ENCODE results near the gene IGF2BP3. TPM values are rescaled to one million over a fixed set of nuclear protein-coding genes. Genes with fewer than 3 reads are reported as not detected.

IGF2BP3 gene
- total and polyA plus RNA-seq, 7 experiments from 2014 or later: 0.13 to 1.8 (median 0.80) TPM; not detected in 1

DNA sequence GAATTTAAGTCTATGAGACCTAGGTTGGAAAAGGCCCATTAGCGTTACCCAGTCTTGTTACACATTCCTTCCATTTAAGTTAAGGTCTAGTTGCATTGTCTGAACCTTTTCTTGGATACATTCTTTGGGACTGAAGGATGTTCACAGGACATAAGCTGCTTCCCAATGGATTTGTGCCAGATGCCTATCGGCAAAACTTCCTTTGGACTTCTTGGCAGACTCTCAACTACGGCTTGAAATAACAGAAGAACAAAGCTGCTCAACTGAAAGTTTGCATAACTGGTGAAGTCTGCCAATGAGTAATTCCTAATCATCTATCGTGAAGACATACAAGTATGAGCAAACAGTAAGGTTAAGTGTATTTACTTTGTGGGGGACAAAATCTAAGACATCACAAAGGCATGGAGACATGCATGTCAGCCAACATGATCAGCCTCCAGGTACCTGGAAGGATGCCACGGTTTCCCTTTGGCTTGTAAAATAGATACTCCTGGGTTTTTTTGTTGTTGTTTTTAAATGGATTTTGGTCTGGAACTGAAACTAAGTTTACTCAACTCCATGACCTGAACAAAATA lies 135.7 kb downstream of the IGF2BP3 start:
- H3K27ac ChIP-seq (ENCODE audit: low read depth, low read length): no peak overlapping the region
- Mint-ChIP-seq H3K4me3 (no peak overlapping the region), H3K36me3 (peaks cover 0 to 5% (median 3%) of the 10 kb centered on the region in 5 donors), H3K9me3 (peaks cover 0 to 2% (median 0%) of the 10 kb centered on the region in 11 donors), H3K4me1 (peaks cover 0 to 4% (median 0%) of the 10 kb centered on the region in 7 donors), H3K27me3 (peaks cover 0 to 24% (median 3%) of the 10 kb centered on the region in 5 donors), H3K27ac (no peak overlapping the region)
- ATAC-seq (no peak), DNase-seq (no peak)
- H3K9me3 ChIP-seq (ENCODE audit: control insufficient read depth in 2 of 3, low read length in 3 of 3): no peaks in the 10 kb centered on the region
- no peak overlapping the region for H3K4me3 ChIP-seq (ENCODE audit: low read length)
- no peaks in the 10 kb centered on the region for H3K27me3 ChIP-seq (ENCODE audit: control insufficient read depth in 2 of 2, insufficient read depth in 2 of 2, low read length in 2 of 2)
- H3K4me1 ChIP-seq (ENCODE audit: control insufficient read depth in 2 of 2, insufficient read depth in 2 of 2, low read length in 2 of 2): no peaks in the 10 kb centered on the region
- intact Hi-C loops (cut with micrococcal nuclease): no loop called here
- POLR2A ChIA-PET: no interaction called here
- H3K36me3 ChIP-seq (ENCODE audit: control insufficient read depth in 2 of 3, insufficient read depth in 3 of 3, low read length in 3 of 3): no peaks in the 10 kb centered on the region
- CTCF ChIA-PET: no interaction called here

DNA sequence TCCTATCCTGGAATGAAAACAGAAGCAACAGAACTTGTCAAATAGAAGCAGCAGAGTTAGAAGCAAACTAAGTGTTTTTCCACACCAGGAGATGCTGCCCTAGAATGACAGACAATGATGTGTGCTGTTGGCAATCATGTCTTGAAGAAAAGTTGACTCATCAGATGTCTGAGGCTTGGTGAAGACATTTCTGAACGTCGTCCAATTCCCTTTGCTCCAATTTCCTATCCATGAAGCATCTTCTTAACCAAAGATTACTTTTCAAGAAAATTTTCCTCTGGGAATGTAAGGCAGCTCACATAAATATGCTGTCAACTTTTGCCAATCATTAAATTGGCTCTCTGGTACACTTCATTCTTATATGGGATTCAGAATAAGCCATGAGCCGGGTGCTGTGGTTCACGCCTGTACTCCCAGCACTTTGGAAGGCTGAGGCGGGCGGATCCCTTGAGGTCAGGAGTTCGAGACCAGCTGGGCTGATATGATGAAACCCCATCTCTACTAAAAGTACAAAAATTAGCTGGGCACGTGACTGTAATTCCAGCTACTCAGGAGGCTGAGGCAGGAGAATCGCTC lies 136.5 kb downstream of the IGF2BP3 start:
- H3K4me3 ChIP-seq (ENCODE audit: low read length): no peak overlapping the region
- intact Hi-C loops (cut with micrococcal nuclease): no loop called here
- H3K4me1 ChIP-seq (ENCODE audit: control insufficient read depth in 2 of 2, insufficient read depth in 2 of 2, low read length in 2 of 2): no peaks in the 10 kb centered on the region
- Mint-ChIP-seq H3K9me3 (peaks cover 0 to 2% (median 0%) of the 10 kb centered on the region in 11 donors), H3K4me3 (no peak overlapping the region), H3K36me3 (peaks cover 0 to 5% (median 3%) of the 10 kb centered on the region in 5 donors), H3K27ac (no peak overlapping the region), H3K4me1 (peaks cover 0 to 4% (median 0%) of the 10 kb centered on the region in 7 donors), H3K27me3 (peaks cover 0 to 16% (median 3%) of the 10 kb centered on the region in 5 donors)
- ChIA-PET POLR2A (no interaction called here), CTCF (no interaction called here)
- no peak overlapping the region for H3K27ac ChIP-seq (ENCODE audit: low read depth, low read length)
- H3K36me3 ChIP-seq (ENCODE audit: control insufficient read depth in 2 of 3, insufficient read depth in 3 of 3, low read length in 3 of 3): no peaks in the 10 kb centered on the region
- H3K9me3 ChIP-seq (ENCODE audit: control insufficient read depth in 2 of 3, low read length in 3 of 3): no peaks in the 10 kb centered on the region
- DNase-seq (no peak), ATAC-seq (no peak)
- no peaks in the 10 kb centered on the region for H3K27me3 ChIP-seq (ENCODE audit: control insufficient read depth in 2 of 2, insufficient read depth in 2 of 2, low read length in 2 of 2)

DNA sequence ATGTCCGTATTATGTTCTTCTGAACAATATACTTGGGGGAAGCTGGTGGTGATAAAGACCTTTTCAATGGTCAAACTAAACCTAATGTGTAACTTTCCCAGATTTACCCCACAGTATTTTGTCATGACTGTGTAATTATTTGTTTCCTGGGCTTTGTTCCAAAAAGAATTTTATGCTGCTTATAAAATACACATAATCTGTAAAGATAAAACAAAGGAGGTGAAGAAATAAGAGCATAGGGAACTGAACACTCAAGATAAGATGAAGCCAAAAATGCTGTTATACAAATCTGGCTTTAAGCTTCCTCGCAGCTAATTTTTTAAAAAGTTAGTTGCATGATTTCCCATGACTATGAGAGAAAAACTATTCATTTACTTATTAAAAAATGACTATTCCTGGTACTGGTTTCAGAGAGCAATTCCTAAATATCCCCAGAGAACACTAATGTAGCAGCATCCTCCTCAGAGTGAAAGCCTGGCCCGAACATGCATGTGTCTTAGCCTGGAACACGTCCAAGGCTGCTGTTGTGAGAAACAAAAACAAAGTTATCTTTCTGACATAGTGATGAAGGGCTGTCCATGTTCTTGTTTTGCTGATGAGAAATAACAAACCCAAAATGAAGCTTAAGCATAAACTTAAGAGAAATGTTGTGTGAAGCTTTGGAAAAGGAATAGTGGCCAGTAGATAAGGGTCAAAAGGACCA lies 137.2 kb downstream of the IGF2BP3 start:
- ATAC-seq: no peak
- no peaks in the 10 kb centered on the region for H3K27me3 ChIP-seq (ENCODE audit: control insufficient read depth in 2 of 2, insufficient read depth in 2 of 2, low read length in 2 of 2)
- H3K9me3 ChIP-seq (ENCODE audit: control insufficient read depth in 2 of 3, low read length in 3 of 3): no peaks in the 10 kb centered on the region
- Mint-ChIP-seq H3K27ac (no peak overlapping the region), H3K27me3 (peaks cover 0 to 16% (median 3%) of the 10 kb centered on the region in 5 donors), H3K4me1 (peaks cover 0 to 4% (median 0%) of the 10 kb centered on the region in 7 donors), H3K4me3 (no peak overlapping the region), H3K9me3 (peaks cover 0 to 2% (median 0%) of the 10 kb centered on the region in 11 donors), H3K36me3 (peaks cover 0 to 5% (median 3%) of the 10 kb centered on the region in 5 donors)
- H3K4me1 ChIP-seq (ENCODE audit: control insufficient read depth in 2 of 2, insufficient read depth in 2 of 2, low read length in 2 of 2): no peaks in the 10 kb centered on the region
- DNase-seq: no peak
- no peaks in the 10 kb centered on the region for H3K36me3 ChIP-seq (ENCODE audit: control insufficient read depth in 2 of 3, insufficient read depth in 3 of 3, low read length in 3 of 3)
- intact Hi-C loops (cut with micrococcal nuclease): no loop called here
- ChIA-PET CTCF (no interaction called here), POLR2A (interaction anchor here (0.8 kb wide), 1 partner anchor 34 kb away, joined by 3 read pairs; the partner anchor contains the start of gene MALSU1)
- no peak overlapping the region for H3K4me3 ChIP-seq (ENCODE audit: low read length)
- H3K27ac ChIP-seq (ENCODE audit: low read depth, low read length): no peak overlapping the region

DNA sequence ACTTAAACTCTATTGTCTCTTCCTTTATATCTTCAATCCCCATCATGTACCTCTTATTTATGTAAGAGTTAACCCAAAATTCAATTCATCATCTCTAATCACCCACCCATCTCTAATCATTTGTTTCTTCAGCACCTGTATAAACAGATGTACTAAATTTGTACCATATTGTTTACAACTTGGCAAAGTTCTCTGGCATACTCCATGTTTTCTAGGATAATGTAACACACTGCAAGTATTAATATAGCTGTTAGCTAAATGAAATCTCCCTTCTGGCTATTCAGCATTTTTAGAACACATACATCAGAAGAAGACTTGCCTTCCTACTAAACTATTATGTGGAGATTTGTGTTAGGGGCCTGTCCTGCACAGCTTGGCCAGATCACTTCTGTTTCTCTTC lies 138.1 kb downstream of the IGF2BP3 start:
- Mint-ChIP-seq H3K27ac (no peak overlapping the region), H3K27me3 (peaks cover 0 to 8% (median 3%) of the 10 kb centered on the region in 5 donors), H3K4me1 (peaks cover 0 to 4% (median 0%) of the 10 kb centered on the region in 7 donors), H3K36me3 (peaks cover 0 to 5% (median 3%) of the 10 kb centered on the region in 5 donors), H3K9me3 (no peaks in the 10 kb centered on the region), H3K4me3 (no peak overlapping the region)
- Histone ChIP-seq H3K9me3 (ENCODE audit: control insufficient read depth in 2 of 3, low read length in 3 of 3) (no peaks in the 10 kb centered on the region), H3K36me3 (ENCODE audit: control insufficient read depth in 2 of 3, insufficient read depth in 3 of 3, low read length in 3 of 3) (no peaks in the 10 kb centered on the region), H3K4me3 (ENCODE audit: low read length) (no peak overlapping the region), H3K27me3 (ENCODE audit: control insufficient read depth in 2 of 2, insufficient read depth in 2 of 2, low read length in 2 of 2) (no peaks in the 10 kb centered on the region), H3K27ac (ENCODE audit: low read depth, low read length) (no peak overlapping the region), H3K4me1 (ENCODE audit: control insufficient read depth in 2 of 2, insufficient read depth in 2 of 2, low read length in 2 of 2) (no peaks in the 10 kb centered on the region)
- no peak for DNase-seq
- POLR2A ChIA-PET: no interaction called here
- CTCF ChIA-PET: no interaction called here
- intact Hi-C loops (cut with micrococcal nuclease): no loop called here
- ATAC-seq: no peak

DNA sequence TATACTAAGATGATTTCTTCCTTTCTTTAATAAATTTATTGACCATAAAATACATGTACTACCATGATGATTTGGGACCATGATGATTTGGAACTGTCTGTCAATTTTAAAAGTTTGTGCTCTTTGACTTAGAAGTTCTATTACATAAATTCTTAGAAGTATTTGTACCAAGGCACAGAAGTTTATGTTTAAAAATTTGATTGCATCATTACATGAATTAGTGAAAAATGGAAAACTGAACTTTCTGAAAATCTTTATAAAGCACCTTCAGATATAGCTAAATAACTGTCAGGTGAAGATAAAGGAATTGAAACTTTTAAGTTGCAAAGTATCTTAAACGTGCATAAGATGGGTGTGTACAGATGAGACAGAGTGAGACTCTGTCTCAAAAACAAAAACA lies 139.2 kb downstream of the IGF2BP3 start:
- ChIA-PET CTCF (no interaction called here), POLR2A (no interaction called here)
- Histone ChIP-seq H3K36me3 (ENCODE audit: control insufficient read depth in 2 of 3, insufficient read depth in 3 of 3, low read length in 3 of 3) (no peaks in the 10 kb centered on the region), H3K27ac (ENCODE audit: low read depth, low read length) (no peak overlapping the region), H3K4me1 (ENCODE audit: control insufficient read depth in 2 of 2, insufficient read depth in 2 of 2, low read length in 2 of 2) (no peaks in the 10 kb centered on the region), H3K9me3 (ENCODE audit: control insufficient read depth in 2 of 3, low read length in 3 of 3) (no peaks in the 10 kb centered on the region), H3K27me3 (ENCODE audit: control insufficient read depth in 2 of 2, insufficient read depth in 2 of 2, low read length in 2 of 2) (no peaks in the 10 kb centered on the region), H3K4me3 (ENCODE audit: low read length) (no peak overlapping the region)
- no peak for DNase-seq
- Mint-ChIP-seq H3K4me1 (peaks cover 0 to 4% (median 0%) of the 10 kb centered on the region in 7 donors), H3K9me3 (peaks cover 0 to 1% (median 0%) of the 10 kb centered on the region in 11 donors), H3K27ac (no peak overlapping the region), H3K36me3 (peaks cover 0 to 5% (median 3%) of the 10 kb centered on the region in 5 donors), H3K27me3 (peaks cover 0 to 8% (median 5%) of the 10 kb centered on the region in 5 donors), H3K4me3 (no peak overlapping the region)
- intact Hi-C loops (cut with micrococcal nuclease): loop anchor here in 1 of 2 donors (2.0 kb wide), 1 partner anchor 20 kb away; no protein-coding TSS in a partner anchor
- no peak for ATAC-seq

DNA sequence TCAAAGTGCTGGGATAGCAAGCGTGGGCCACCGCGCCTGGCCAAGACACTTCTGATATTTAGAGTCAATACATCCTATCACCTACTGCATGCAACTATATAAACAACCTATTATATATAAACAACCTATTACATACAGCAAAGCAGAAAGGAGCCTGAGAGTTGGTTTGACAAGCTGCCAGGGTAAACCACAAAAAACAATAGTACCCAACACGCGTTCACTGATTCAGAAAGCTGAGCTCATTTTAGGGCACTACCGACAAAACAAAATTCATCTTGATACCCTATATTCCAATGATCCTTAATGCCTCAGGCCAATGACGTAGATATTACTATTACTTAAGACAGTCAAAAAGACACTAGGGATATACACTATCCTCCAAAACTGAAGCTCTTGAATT lies 154.9 kb downstream of the IGF2BP3 start:
- POLR2A ChIA-PET: interaction anchor here (0.6 to 1.4 kb wide), 2 partner anchors 16 to 24 kb away, joined by 3 read pairs; partner anchors contain the start of gene MALSU1
- no peaks in the 10 kb centered on the region for H3K9me3 ChIP-seq (ENCODE audit: control insufficient read depth in 2 of 3, low read length in 3 of 3)
- no peaks in the 10 kb centered on the region for H3K36me3 ChIP-seq (ENCODE audit: control insufficient read depth in 2 of 3, insufficient read depth in 3 of 3, low read length in 3 of 3)
- Mint-ChIP-seq H3K27ac (peak overlapping the region in 1 of 9 donors; percentile 30), H3K4me3 (no peak overlapping the region), H3K4me1 (peaks cover 0 to 14% (median 0%) of the 10 kb centered on the region in 7 donors), H3K27me3 (peaks cover 0 to 8% (median 3%) of the 10 kb centered on the region in 5 donors), H3K9me3 (no peaks in the 10 kb centered on the region), H3K36me3 (peaks cover 0 to 4% (median 0%) of the 10 kb centered on the region in 5 donors)
- no peaks in the 10 kb centered on the region for H3K4me1 ChIP-seq (ENCODE audit: control insufficient read depth in 2 of 2, insufficient read depth in 2 of 2, low read length in 2 of 2)
- no peaks in the 10 kb centered on the region for H3K27me3 ChIP-seq (ENCODE audit: control insufficient read depth in 2 of 2, insufficient read depth in 2 of 2, low read length in 2 of 2)
- CTCF ChIA-PET: interaction anchor here (0.6 to 0.7 kb wide), 2 partner anchors 15 to 51 kb away, joined by 3 to 4 read pairs; no protein-coding TSS in a partner anchor
- H3K27ac ChIP-seq (ENCODE audit: low read depth, low read length): no peak overlapping the region
- DNase-seq (no peak), ATAC-seq (no peak)
- intact Hi-C loops (cut with micrococcal nuclease): no loop called here
- no peak overlapping the region for H3K4me3 ChIP-seq (ENCODE audit: low read length)
